Thyroid gland (tissue), 4 donors: Measurements from ENCODE around the gene EIF5A2. TPM values are rescaled to one million over a fixed set of nuclear protein-coding genes. Genes with fewer than 3 reads are reported as not detected.

ENCODE experiments used
- DNase-seq, 2 donors: peaks; one replicate each; pipeline ENCODE4 v3.0.0-alpha.2; 2019
- H3K27ac ChIP-seq, 3 donors: fragments of 200-600 bp; sonication (generic); 1 replicate in 2 of 3; 2 replicates in 1 of 3; pipeline ENCODE4 v1.5.1; 2016 to 2019; ENCODE audit warnings: mild to moderate bottlenecking in 1 of 3, moderate library complexity in 1 of 3
- H3K27me3 ChIP-seq: fragments of 200-600 bp; sonication (generic); one replicate; pipeline ENCODE4 v1.5.1; 2019
- H3K36me3 ChIP-seq, 2 donors: fragments of 200-600 bp; sonication (generic); one replicate each; pipeline ENCODE4 v1.5.1; 2016 to 2019
- H3K4me1 ChIP-seq, 2 donors: fragments of 200-600 bp; sonication (generic); one replicate each; pipeline ENCODE4 v1.5.1; 2017 to 2019
- H3K4me3 ChIP-seq, 3 donors: fragments of 200-600 bp; sonication (generic); replicated peaks in 1 of 3; 1 replicate in 2 of 3; 2 replicates in 1 of 3; pipeline ENCODE4 v1.5.1; 2016; ENCODE audit warnings: mild to moderate bottlenecking in 1 of 3
- H3K9me3 ChIP-seq: fragments of 200-600 bp; sonication (generic); one replicate; pipeline ENCODE4 v1.5.1; 2017
- POLR2A ChIP-seq, 2 donors: fragments of 450-650 bp; IDR thresholded peaks; one replicate each; pipeline ENCODE4 v1.6.1; 2017; ENCODE audit warnings: antibody characterized with exemption in 2 of 2, mild to moderate bottlenecking in 2 of 2, moderate library complexity in 1 of 2
- WGBS, 2 donors: methylation state at CpG; one replicate each; pipeline ENCODE4 v1.1.5; 2017; 5-methylcytosine and 5-hydroxymethylcytosine counted together
- intact Hi-C: fragments of 100-400 bp; cut with DNase I; formaldehyde crosslinking; loops from one replicate; pipeline ENCODE4 v1.15.1; 2023
- total RNA-seq, 4 donors: library from RNA; depleted of rRNA; stranded (reverse); fragments of >200 nt; gene quantifications; one replicate each; pipeline ENCODE4 v1.2.3, GENCODE V29; 2016
- TF ChIP-seq, protein P1 (sequence below), 6 experiments: fragments of 200-600 bp in 3 of 6; fragments of 450-650 bp in 3 of 6; sonication (generic) in 3 of 6; IDR thresholded peaks; one replicate each; pipeline ENCODE4 v1.5.1; 2016 to 2019; ENCODE audit warnings: antibody characterized with exemption in 6 of 6, mild to moderate bottlenecking in 2 of 6, inconsistent platforms in 1 of 6, moderate library complexity in 1 of 6

The EIF5A2 gene
- total RNA-seq, 4 donors from 2014 or later = 2.0 to 4.3 (median 3.0) TPM

DNA sequence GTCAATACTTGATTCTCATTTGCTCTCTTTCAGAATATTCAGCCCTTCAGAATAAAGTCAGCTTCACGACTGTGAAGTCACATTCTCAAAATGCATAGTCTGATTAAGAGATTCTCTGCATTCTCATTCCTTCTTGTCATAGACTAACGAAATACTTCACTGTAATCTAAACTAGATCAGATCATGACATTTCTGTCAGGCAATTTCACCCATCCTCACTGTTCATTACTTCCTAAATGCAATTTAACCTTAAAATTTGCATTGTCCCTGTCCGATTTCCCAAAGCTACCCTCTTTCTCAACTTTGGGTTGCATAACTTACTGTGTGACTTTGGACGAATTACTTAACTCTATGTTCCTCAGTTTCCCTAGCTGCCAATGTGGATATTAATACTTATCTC lies 44.6 kb downstream of the EIF5A2 start:
- Histone ChIP-seq H3K27ac (no peak overlapping the region), H3K4me3 (no peak overlapping the region), H3K36me3 (peaks cover 21 to 28% of the 10 kb centered on the region in 2 donors), H3K4me1 (peaks cover 4 to 5% of the 10 kb centered on the region in 2 donors), H3K9me3 (no peaks in the 10 kb centered on the region), H3K27me3 (no peaks in the 10 kb centered on the region)
- intact Hi-C loops = no loop called here
- no peak for DNase-seq
- WGBS, 2 donors = 85 to 87% methylated on average over 4 of the region's 4 CpGs
- no peak for TF ChIP-seq POLR2A (IDR thresholded peaks at IDR 0.05)
- TF ChIP-seq, protein P1, sequence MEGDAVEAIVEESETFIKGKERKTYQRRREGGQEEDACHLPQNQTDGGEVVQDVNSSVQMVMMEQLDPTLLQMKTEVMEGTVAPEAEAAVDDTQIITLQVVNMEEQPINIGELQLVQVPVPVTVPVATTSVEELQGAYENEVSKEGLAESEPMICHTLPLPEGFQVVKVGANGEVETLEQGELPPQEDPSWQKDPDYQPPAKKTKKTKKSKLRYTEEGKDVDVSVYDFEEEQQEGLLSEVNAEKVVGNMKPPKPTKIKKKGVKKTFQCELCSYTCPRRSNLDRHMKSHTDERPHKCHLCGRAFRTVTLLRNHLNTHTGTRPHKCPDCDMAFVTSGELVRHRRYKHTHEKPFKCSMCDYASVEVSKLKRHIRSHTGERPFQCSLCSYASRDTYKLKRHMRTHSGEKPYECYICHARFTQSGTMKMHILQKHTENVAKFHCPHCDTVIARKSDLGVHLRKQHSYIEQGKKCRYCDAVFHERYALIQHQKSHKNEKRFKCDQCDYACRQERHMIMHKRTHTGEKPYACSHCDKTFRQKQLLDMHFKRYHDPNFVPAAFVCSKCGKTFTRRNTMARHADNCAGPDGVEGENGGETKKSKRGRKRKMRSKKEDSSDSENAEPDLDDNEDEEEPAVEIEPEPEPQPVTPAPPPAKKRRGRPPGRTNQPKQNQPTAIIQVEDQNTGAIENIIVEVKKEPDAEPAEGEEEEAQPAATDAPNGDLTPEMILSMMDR (IDR thresholded peaks at IDR 0.05) = no peak

DNA sequence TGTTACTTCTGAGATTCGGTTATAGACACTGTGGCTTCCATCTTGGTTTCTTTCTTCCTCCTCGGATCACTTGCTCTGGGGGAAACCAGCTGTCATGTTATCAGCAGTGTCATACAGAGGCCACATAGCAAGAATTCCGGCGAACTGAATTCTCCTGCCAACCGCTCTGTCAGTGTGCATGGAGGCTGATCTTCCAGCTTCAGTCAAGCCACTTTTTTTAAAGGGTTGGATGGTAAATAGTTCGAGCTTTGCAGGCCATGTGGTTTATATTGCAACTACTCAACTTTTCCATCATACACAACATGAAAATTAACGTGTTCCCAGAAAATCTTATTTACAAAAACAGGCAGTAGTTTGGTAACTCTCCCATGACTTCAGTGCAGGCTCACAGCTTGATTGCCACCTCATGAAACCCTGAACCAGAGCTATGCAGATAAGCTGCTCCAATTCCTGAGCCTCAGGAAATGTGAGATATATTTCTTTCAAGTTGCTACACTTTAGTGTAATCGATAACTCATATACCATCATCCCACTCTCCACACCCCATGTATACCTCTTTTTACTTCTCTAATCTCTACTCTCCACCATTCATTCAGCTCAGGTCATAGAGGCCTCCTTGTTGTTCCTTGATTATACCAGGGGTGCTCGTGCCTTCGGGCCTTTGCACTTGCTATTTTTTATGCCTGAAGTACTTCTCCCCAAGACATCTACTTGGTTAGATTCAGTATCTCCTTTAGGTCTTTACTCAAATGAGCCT lies 45.6 kb downstream of the EIF5A2 start:
- peaks cover 21 to 27% of the 10 kb centered on the region in 2 donors for H3K36me3 ChIP-seq
- no peak overlapping the region for H3K27ac ChIP-seq
- no peaks in the 10 kb centered on the region for H3K9me3 ChIP-seq
- no peaks in the 10 kb centered on the region for H3K27me3 ChIP-seq
- intact Hi-C loops = no loop called here
- TF ChIP-seq, protein P1 (IDR thresholded peaks at IDR 0.05) = no peak
- TF ChIP-seq POLR2A (IDR thresholded peaks at IDR 0.05) = no peak
- 84 to 88% methylated on average over 10 of the region's 10 CpGs for WGBS, 2 donors
- no peak overlapping the region for H3K4me3 ChIP-seq
- DNase-seq = no peak
- H3K4me1 ChIP-seq = no peaks in the 10 kb centered on the region

DNA sequence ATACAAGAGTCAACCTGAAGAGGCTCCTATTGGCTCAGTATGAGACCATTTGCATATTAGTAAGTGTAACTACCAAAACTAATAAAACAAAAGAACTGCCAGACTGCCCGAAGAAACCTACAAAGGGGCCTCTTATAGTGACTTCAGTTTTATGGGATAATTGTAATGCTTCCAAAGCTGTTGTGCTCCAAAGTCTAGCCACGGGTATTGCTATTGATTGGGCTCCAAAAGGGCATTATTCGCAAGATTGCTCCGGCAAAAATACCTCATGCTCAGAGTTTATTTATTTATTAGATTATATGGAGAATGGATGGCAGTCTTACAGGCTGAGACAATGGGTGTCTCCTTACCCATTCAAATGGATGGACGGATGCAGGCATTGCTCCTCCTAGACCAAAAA lies 49.8 kb downstream of the EIF5A2 start:
- H3K36me3 ChIP-seq = no peaks in the 10 kb centered on the region
- H3K27ac ChIP-seq = no peak overlapping the region
- DNase-seq = no peak
- no peaks in the 10 kb centered on the region for H3K4me1 ChIP-seq
- TF ChIP-seq, protein P1 (IDR thresholded peaks at IDR 0.05) = no peak
- no peak for TF ChIP-seq POLR2A (IDR thresholded peaks at IDR 0.05)
- 87 to 89% methylated on average over 5 of the region's 5 CpGs for WGBS, 2 donors
- H3K9me3 ChIP-seq = no peaks in the 10 kb centered on the region
- H3K4me3 ChIP-seq = no peak overlapping the region
- intact Hi-C loops = no loop called here
- H3K27me3 ChIP-seq = no peaks in the 10 kb centered on the region

DNA sequence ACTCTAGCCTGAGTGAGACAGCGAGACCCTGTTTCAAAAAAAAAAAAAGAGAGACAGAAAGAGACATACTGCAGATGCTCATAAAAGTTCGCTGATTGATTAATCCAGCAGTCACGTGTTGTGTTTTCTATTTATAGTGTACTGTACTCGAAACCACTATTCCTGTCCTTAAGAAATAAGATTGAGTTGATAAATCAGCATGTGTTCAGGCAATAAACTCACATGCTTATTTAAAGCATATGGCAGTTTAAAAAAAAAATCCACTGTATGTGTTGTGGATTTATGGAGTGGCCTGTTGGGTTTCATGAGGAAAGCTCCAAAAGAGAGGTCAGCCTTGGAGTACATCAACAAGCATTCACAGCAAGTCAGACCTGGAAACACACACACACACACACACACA lies 56.1 kb downstream of the EIF5A2 start:
- 84 to 86% methylated on average over 4 of the region's 4 CpGs for WGBS, 2 donors
- no peaks in the 10 kb centered on the region for H3K36me3 ChIP-seq
- intact Hi-C loops = no loop called here
- TF ChIP-seq, protein P1 (IDR thresholded peaks at IDR 0.05) = no peak
- TF ChIP-seq POLR2A (IDR thresholded peaks at IDR 0.05) = no peak
- no peak overlapping the region for H3K27ac ChIP-seq
- H3K4me3 ChIP-seq = no peak overlapping the region
- no peaks in the 10 kb centered on the region for H3K27me3 ChIP-seq
- no peaks in the 10 kb centered on the region for H3K4me1 ChIP-seq
- DNase-seq = no peak
- no peaks in the 10 kb centered on the region for H3K9me3 ChIP-seq

DNA sequence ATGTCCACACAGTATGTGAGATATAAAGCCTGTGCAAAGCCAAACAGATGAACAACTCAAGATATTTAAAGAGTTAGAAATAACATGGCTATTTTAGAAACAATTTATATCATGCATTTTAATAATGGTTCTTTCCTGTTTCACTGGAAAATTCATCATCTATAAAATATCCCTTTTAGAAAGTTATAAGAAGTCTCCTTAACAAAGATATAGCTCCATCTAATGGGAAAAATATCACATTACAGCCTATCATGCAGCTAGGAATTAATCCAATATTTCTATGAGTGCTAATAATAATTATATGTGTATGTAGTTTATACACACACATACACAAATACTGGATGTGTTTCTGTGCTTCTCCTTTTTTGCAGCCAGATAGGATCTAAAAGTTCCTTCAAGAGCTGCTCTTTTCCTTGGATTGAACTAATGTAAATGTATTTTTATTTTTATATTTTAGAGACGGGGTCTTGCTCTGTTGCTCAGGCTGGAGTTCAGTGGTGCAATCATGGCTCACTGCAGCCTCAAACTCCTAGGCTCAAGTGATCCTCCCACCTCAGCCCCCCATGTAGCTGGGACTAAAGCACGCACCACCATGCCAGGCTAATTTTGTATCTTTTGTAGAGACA lies 60.0 kb downstream of the EIF5A2 start:
- no peak for DNase-seq
- intact Hi-C loops = no loop called here

More for the DNA sequence above, 60.0 kb downstream of the EIF5A2 start:
- Histone ChIP-seq H3K27me3 (no peaks in the 10 kb centered on the region), H3K9me3 (no peaks in the 10 kb centered on the region), H3K4me1 (no peaks in the 10 kb centered on the region), H3K27ac (no peak overlapping the region), H3K36me3 (no peaks in the 10 kb centered on the region), H3K4me3 (no peak overlapping the region)
- no peak for TF ChIP-seq POLR2A (IDR thresholded peaks at IDR 0.05)
- TF ChIP-seq, protein P1 (IDR thresholded peaks at IDR 0.05) = peak in 3 of 6 experiments; percentile 29 to 55 (median 45)
- 92 to 94% methylated on average over 2 of the region's 2 CpGs for WGBS, 2 donors
